Smooth muscle cell (in vitro differentiated cells): ENCODE data around the gene DMRT2. TPM values are rescaled to one million over a fixed set of nuclear protein-coding genes. Genes with fewer than 3 reads are reported as not detected.

Experiments used
- DNase-seq: peaks from one replicate; lab custom pipeline; 2025; ENCODE audit not compliant: unreplicated experiment; lab: John Stamatoyannopoulos, UW
- H2AFZ ChIP-seq: fragments of 200-600 bp; sonication (generic); 2 replicates; pipeline ENCODE4 v1.6.0; 2016; ENCODE audit warnings: antibody characterized with exemption, low read depth, mild to moderate bottlenecking
- H3F3A ChIP-seq: fragments of 200-600 bp; sonication (generic); 2 replicates; pipeline ENCODE4 v1.6.0; 2017; ENCODE audit warnings: antibody characterized with exemption, low read depth
- H3K27ac ChIP-seq: fragments of 200-600 bp; sonication (generic); 2 replicates; pipeline ENCODE4 v1.5.1; 2016; ENCODE audit warnings: low read depth, mild to moderate bottlenecking
- H3K27me3 ChIP-seq: fragments of 200-600 bp; sonication (generic); 2 replicates; pipeline ENCODE4 v1.6.1; 2016; ENCODE audit warnings: low read depth, mild to moderate bottlenecking
- H3K36me3 ChIP-seq: fragments of 200-600 bp; sonication (generic); 2 replicates; pipeline ENCODE4 v1.5.1; 2016; ENCODE audit warnings: low read depth
- H3K4me1 ChIP-seq: fragments of 200-600 bp; sonication (generic); 2 replicates; pipeline ENCODE4 v1.5.1; 2016; ENCODE audit warnings: low read depth
- H3K4me2 ChIP-seq: fragments of 200-600 bp; sonication (generic); 2 replicates; pipeline ENCODE4 v1.6.0; 2016; ENCODE audit warnings: mild to moderate bottlenecking
- H3K4me3 ChIP-seq: fragments of 200-600 bp; sonication (generic); 2 replicates; pipeline ENCODE4 v1.5.1; 2016; ENCODE audit warnings: mild to moderate bottlenecking
- H3K79me2 ChIP-seq: fragments of 200-600 bp; sonication (generic); 2 replicates; pipeline ENCODE4 v1.6.0; 2016; ENCODE audit warnings: low read depth, mild to moderate bottlenecking
- H3K9ac ChIP-seq: fragments of 200-600 bp; sonication (generic); 2 replicates; pipeline ENCODE4 v1.6.0; 2016; ENCODE audit warnings: low read depth
- H3K9me3 ChIP-seq: fragments of 200-600 bp; sonication (generic); replicated peaks from 2 replicates; pipeline ENCODE4 v1.5.1; 2016; ENCODE audit warnings: low read depth
- H4K20me1 ChIP-seq: fragments of 200-600 bp; sonication (generic); 2 replicates; pipeline ENCODE4 v1.6.0; 2016; ENCODE audit warnings: low read depth
- CTCF ChIP-seq: fragments of 200-600 bp; sonication (generic); IDR thresholded peaks from 2 replicates; pipeline ENCODE4 v1.5.1; 2017; ENCODE audit warnings: borderline replicate concordance, mild to moderate bottlenecking, antibody characterized with exemption; ENCODE audit not compliant: insufficient read depth, poor library complexity, severe bottlenecking
- WGBS: methylation state at CpG from one replicate; pipeline ENCODE4 v1.1.7; 2016; ENCODE audit warnings: low lambda C conversion rate; 5-methylcytosine and 5-hydroxymethylcytosine counted together
- polyA plus RNA-seq: library from polyadenylated mRNA; unstranded; fragments of >200 nt; fragmentation: Nextera tagmentation; extraction: Ambion mirVana; gene quantifications from 2 replicates; pipeline ENCODE4 v1.2.1, GENCODE V29; 2016
- total RNA-seq: library from RNA; depleted of rRNA; stranded (reverse); fragments of >200 nt; gene quantifications from 2 replicates; pipeline ENCODE4 v1.2.3, GENCODE V29; 2014

Gene DMRT2
- total and polyA plus RNA-seq, 2 experiments from 2014 or later: not detected

GRCh38 chr9:1077616-1078015, 27.5 kb downstream of the DMRT2 start:
- H3K4me1 ChIP-seq: no peaks in the 10 kb centered on the region
- H3K4me2 ChIP-seq: no peak overlapping the region
- H3K27me3 ChIP-seq: no peaks in the 10 kb centered on the region
- no peaks in the 10 kb centered on the region for H4K20me1 ChIP-seq
- no peak overlapping the region for H3K27ac ChIP-seq
- WGBS: 34% methylated on average over 2 of the region's 2 CpGs
- H3K9ac ChIP-seq: no peak overlapping the region
- DNase-seq: no peak
- H3K9me3 ChIP-seq: no peaks in the 10 kb centered on the region
- H3F3A ChIP-seq: no peaks in the 10 kb centered on the region
- TF ChIP-seq CTCF: no peak
- no peak overlapping the region for H2AFZ ChIP-seq
- H3K4me3 ChIP-seq: no peak overlapping the region
- H3K36me3 ChIP-seq: no peaks in the 10 kb centered on the region
- H3K79me2 ChIP-seq: no peaks in the 10 kb centered on the region

- Histone ChIP-seq H3K4me3 (no peak overlapping the region), H3K27ac (no peak overlapping the region), H2AFZ (no peak overlapping the region), H3K9ac (no peak overlapping the region), H3K4me1 (no peaks in the 10 kb centered on the region), H3K36me3 (no peaks in the 10 kb centered on the region), H3F3A (no peaks in the 10 kb centered on the region), H3K79me2 (no peaks in the 10 kb centered on the region), H3K27me3 (no peaks in the 10 kb centered on the region), H3K4me2 (no peak overlapping the region), H3K9me3 (no peaks in the 10 kb centered on the region), H4K20me1 (no peaks in the 10 kb centered on the region)
- no peak for DNase-seq
- WGBS: 75% methylated on average over 13 of the region's 13 CpGs
- no peak for TF ChIP-seq CTCF
Measured at GRCh38 chr9:1083325-1083913, 33.3 kb downstream of the DMRT2 start.

GRCh38 chr9:1085086-1085485, 34.9 kb downstream of the DMRT2 start:
- DNase-seq: no peak
- H3K4me1 ChIP-seq: no peaks in the 10 kb centered on the region
- H4K20me1 ChIP-seq: no peaks in the 10 kb centered on the region
- no peaks in the 10 kb centered on the region for H3K36me3 ChIP-seq
- no peaks in the 10 kb centered on the region for H3K9me3 ChIP-seq
- no peaks in the 10 kb centered on the region for H3K27me3 ChIP-seq
- H3F3A ChIP-seq: no peaks in the 10 kb centered on the region
- no peak for TF ChIP-seq CTCF
- no peak overlapping the region for H3K4me2 ChIP-seq
- H3K27ac ChIP-seq: no peak overlapping the region
- no peak overlapping the region for H3K9ac ChIP-seq
- H2AFZ ChIP-seq: no peak overlapping the region
- 72% methylated on average over 4 of the region's 4 CpGs for WGBS
- no peaks in the 10 kb centered on the region for H3K79me2 ChIP-seq
- H3K4me3 ChIP-seq: no peak overlapping the region

DNA sequence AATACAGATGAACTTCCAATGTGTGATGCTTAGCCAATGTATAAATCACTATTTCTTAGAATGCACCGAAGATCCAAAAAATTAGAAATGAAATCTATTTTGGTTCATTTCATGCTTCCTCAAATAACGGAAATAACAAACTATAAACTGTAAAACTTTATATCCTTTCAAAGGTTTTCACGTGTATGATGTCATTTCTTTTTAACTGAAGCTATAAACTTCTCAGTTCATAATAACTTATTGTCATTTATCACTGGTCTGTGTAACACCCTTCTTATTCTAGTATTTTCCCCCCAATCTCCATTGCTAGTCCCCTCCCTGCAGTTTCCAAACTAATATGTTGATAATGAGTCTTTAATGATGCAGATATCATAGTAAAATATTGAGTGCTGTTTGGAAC, 36.4 kb downstream of the DMRT2 start:
- Histone ChIP-seq H3K9ac (no peak overlapping the region), H3K27ac (no peak overlapping the region), H3K4me2 (no peak overlapping the region), H3K9me3 (no peaks in the 10 kb centered on the region), H3F3A (no peaks in the 10 kb centered on the region), H3K27me3 (no peaks in the 10 kb centered on the region), H2AFZ (no peak overlapping the region), H4K20me1 (no peaks in the 10 kb centered on the region), H3K4me1 (no peaks in the 10 kb centered on the region), H3K79me2 (no peaks in the 10 kb centered on the region), H3K4me3 (no peak overlapping the region), H3K36me3 (no peaks in the 10 kb centered on the region)
- no peak for DNase-seq
- WGBS: 53% methylated on average over 3 of the region's 3 CpGs
- no peak for TF ChIP-seq CTCF
